VCaP (cell line): ENCODE measurements around the gene MAPK14.

Experiments
- H3K27ac ChIP-seq: fragments of 450-650 bp; 2 replicates; pipeline ENCODE4 v1.5.1; 2017
- TF ChIP-seq, protein P1 (sequence below): fragments of 450-650 bp; conservative IDR thresholded peaks from 2 replicates; pipeline ENCODE4 v1.5.1; 2017; ENCODE audit warnings: mild to moderate bottlenecking, moderate library complexity

MAPK14 gene

GRCh38 chr6:36065916-36066315, 38.3 kb downstream of the MAPK14 start:
- TF ChIP-seq, protein P1, sequence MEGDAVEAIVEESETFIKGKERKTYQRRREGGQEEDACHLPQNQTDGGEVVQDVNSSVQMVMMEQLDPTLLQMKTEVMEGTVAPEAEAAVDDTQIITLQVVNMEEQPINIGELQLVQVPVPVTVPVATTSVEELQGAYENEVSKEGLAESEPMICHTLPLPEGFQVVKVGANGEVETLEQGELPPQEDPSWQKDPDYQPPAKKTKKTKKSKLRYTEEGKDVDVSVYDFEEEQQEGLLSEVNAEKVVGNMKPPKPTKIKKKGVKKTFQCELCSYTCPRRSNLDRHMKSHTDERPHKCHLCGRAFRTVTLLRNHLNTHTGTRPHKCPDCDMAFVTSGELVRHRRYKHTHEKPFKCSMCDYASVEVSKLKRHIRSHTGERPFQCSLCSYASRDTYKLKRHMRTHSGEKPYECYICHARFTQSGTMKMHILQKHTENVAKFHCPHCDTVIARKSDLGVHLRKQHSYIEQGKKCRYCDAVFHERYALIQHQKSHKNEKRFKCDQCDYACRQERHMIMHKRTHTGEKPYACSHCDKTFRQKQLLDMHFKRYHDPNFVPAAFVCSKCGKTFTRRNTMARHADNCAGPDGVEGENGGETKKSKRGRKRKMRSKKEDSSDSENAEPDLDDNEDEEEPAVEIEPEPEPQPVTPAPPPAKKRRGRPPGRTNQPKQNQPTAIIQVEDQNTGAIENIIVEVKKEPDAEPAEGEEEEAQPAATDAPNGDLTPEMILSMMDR: no peak
- peak overlapping the region; percentile 32; the same call in 1 of the 2 replicates for H3K27ac ChIP-seq

DNA sequence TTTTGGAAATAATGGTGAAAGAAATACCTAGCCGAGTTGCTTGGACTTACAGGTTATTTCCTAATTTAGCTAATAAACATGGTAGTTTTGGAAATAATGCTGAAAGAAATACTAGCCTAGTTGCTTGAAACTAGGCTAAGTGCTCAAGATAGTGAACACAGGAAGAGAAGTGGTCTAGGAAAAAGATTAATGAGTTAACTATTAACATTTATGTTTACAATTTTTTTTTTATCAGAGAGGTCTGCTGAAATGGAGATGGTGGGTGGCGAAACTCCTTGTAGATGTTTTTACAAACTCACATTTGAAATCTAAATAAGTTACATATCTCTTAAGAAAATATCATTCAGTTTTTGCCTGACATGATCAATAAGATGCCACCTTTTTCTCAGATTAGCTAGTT, 39.2 kb downstream of the MAPK14 start:
- peak overlapping the region; percentile 32; the same call in 1 of the 2 replicates for H3K27ac ChIP-seq
- TF ChIP-seq, protein P1: no peak

GRCh38 chr6:36067374-36068011, 39.9 kb downstream of the MAPK14 start:
- TF ChIP-seq, protein P1: no peak
- peak overlapping the region; percentile 32; the same call in 1 of the 2 replicates for H3K27ac ChIP-seq

DNA sequence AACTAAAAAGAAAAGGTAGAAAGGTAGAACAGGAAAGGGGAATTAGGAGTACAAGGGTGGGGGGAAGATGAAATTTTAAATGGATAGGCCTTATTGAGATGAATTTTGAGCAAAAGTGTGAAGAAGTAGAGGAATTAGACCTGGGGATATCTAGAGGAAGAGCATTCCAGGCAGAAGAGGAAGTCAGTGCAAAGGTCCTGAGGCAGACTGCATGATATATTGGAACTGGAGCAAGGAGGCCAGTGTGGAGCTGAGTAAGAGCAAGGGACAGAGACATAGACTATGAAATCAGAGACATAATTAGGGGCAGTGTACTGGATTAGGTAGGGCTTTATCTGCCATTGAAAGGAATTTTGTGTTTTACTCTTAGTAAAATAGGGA, 40.4 kb downstream of the MAPK14 start:
- TF ChIP-seq, protein P1: no peak
- no peak overlapping the region for H3K27ac ChIP-seq

GRCh38 chr6:36068586-36068985, 41.0 kb downstream of the MAPK14 start:
- TF ChIP-seq, protein P1: no peak
- H3K27ac ChIP-seq: no peak overlapping the region

- H3K27ac ChIP-seq: no peak overlapping the region
- TF ChIP-seq, protein P1: no peak
Measured at GRCh38 chr6:36069573-36069972, 42.0 kb downstream of the MAPK14 start.

DNA sequence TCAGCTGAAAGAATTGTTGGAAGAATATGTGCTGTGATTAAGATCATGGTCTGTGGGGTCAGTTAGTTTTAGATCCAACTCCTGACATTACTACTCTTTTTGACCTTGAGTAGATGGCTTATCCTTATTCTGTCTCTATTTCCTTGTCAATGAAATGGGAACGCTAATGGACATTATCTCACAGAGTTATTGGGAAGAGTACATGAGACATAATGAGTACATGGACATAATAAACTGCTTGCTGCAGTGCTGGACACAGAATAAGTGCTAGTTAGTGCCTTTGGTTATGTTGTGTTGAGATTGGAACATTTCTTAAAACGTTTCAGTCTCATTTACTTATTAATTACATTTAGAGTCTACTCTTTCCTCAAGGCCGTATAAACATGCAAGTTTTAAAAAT, 42.6 kb downstream of the MAPK14 start:
- TF ChIP-seq, protein P1: no peak
- H3K27ac ChIP-seq: no peak overlapping the region
